ENCODE data around the gene TGFB2. TPM values are rescaled to one million over a fixed set of nuclear protein-coding genes. Genes with fewer than 3 reads are reported as not detected.

Gene TGFB2
- total and polyA plus RNA-seq, 2 donors (not counting 3 experiments of a cell fraction or from before 2014, with no cell fraction given): 21.2 to 43.5 TPM

DNA sequence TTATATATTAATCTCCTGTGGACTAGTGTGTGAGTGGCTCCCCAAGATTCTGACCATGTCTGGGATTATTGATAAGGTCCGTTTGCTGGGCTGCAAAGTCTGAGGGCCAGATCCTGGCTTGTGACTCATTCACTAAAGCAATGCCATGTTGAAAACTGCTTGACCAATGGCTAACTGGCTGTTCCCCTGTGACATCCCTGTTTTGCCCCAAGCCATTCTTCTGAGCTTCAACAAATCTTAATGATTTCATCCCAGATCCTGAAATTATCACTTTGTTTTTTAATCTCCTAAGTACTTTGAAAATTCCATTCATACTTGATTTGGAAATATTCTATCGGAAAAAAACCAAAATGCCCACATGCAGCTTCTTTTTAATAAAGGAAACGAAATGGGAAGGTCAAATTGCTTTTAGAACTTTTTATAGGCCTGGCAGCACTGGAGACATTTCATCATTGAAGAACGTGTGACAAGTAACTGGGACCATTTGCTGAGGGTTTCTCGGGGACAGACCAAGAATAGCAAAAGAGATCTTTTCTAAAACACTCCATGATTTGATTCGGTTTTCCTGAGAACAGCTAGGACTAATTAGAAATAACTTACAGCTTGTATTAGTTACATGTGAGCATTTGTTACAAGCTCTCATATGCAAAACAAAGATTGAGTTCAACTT, 121.3 kb downstream of the TGFB2 start:
- Histone ChIP-seq H3K4me2 (ENCODE audit: insufficient read depth, low read length) (no peak overlapping the region), H3K9me1 (replicated peaks; ENCODE audit: control insufficient read depth, extremely low read depth, insufficient read depth, low read length) (no peaks in the 10 kb centered on the region), H3K4me3 (replicated peaks in 1 of 3; ENCODE audit: insufficient read depth in 1 of 3, low read depth in 1 of 3, low read length in 3 of 3) (no peak overlapping the region), H3K4me1 (ENCODE audit: control insufficient read depth, extremely low read depth, insufficient read depth, low read length) (peaks cover 21% of the 10 kb centered on the region), H3K9ac (replicated peaks; ENCODE audit: extremely low read depth, insufficient read depth, low read length) (no peak overlapping the region), H3K79me2 (ENCODE audit: control insufficient read depth, insufficient read depth, low read length) (no peaks in the 10 kb centered on the region), H2AFZ (ENCODE audit: low read depth, low read length) (no peak overlapping the region), H3K27ac (ENCODE audit: insufficient read depth, low read depth, low read length) (no peak overlapping the region), H3K27me3 (ENCODE audit: control insufficient read depth in 2 of 2, insufficient read depth in 2 of 2, low read length in 2 of 2) (no peaks in the 10 kb centered on the region), H3K9me3 (replicated peaks; ENCODE audit: control insufficient read depth, insufficient read depth, low read length) (no peaks in the 10 kb centered on the region), H4K20me1 (replicated peaks; ENCODE audit: control insufficient read depth, extremely low read depth, insufficient read depth, low read length) (no peaks in the 10 kb centered on the region), H3K36me3 (ENCODE audit: control insufficient read depth in 2 of 2, extremely low read depth in 1 of 2, insufficient read depth in 2 of 2, low read length in 2 of 2) (no peaks in the 10 kb centered on the region)
- ChIA-PET CTCF (interaction anchor here (1.5 kb wide), 1 partner anchor 128 kb away, joined by 4 read pairs; no protein-coding TSS in a partner anchor), POLR2A (no interaction called here)
- FAIRE-seq (no peak), DNase-seq (ENCODE audit: low read depth, low spot score) (no peak)
- BruUV-seq (replicated peaks): no TSS peak
- no peak for TF ChIP-seq JUN (IDR thresholded peaks at IDR 0.05; ENCODE audit: borderline replicate concordance, insufficient read depth, insufficient read length, low read depth)
- TF ChIP-seq POLR2A (IDR thresholded peaks at IDR 0.05; ENCODE audit: low read depth, low read length): no peak
- TF ChIP-seq, protein P1, sequence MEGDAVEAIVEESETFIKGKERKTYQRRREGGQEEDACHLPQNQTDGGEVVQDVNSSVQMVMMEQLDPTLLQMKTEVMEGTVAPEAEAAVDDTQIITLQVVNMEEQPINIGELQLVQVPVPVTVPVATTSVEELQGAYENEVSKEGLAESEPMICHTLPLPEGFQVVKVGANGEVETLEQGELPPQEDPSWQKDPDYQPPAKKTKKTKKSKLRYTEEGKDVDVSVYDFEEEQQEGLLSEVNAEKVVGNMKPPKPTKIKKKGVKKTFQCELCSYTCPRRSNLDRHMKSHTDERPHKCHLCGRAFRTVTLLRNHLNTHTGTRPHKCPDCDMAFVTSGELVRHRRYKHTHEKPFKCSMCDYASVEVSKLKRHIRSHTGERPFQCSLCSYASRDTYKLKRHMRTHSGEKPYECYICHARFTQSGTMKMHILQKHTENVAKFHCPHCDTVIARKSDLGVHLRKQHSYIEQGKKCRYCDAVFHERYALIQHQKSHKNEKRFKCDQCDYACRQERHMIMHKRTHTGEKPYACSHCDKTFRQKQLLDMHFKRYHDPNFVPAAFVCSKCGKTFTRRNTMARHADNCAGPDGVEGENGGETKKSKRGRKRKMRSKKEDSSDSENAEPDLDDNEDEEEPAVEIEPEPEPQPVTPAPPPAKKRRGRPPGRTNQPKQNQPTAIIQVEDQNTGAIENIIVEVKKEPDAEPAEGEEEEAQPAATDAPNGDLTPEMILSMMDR (IDR thresholded peaks at IDR 0.05; ENCODE audit: extremely low read depth in 1 of 2, insufficient read depth in 1 of 2, low read depth in 1 of 2, low read length in 2 of 2): no peak
- no peak for TF ChIP-seq POLR2AphosphoS5 (IDR thresholded peaks at IDR 0.05; ENCODE audit: insufficient read depth, low read depth, low read length)
- no peak for TF ChIP-seq FOS (IDR thresholded peaks at IDR 0.05; ENCODE audit: borderline replicate concordance, insufficient read depth, low read length)
- no peak for TF ChIP-seq EZH2 (IDR thresholded peaks at IDR 0.05; ENCODE audit: borderline replicate concordance, low read depth, low read length, severe bottlenecking)
- no peak for TF ChIP-seq GATA2 (IDR thresholded peaks at IDR 0.05; ENCODE audit: insufficient read depth, insufficient read length, low read depth, low read length)
- no peak for TF ChIP-seq MYC (IDR thresholded peaks at IDR 0.05; ENCODE audit: low read depth, low read length)
- TF ChIP-seq, protein P2, sequence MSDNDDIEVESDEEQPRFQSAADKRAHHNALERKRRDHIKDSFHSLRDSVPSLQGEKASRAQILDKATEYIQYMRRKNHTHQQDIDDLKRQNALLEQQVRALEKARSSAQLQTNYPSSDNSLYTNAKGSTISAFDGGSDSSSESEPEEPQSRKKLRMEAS (IDR thresholded peaks at IDR 0.05; ENCODE audit: insufficient read depth, insufficient read length): no peak
- intact Hi-C loops (cut with micrococcal nuclease) (no loop called here), dilution Hi-C loops (cut with MboI; ENCODE audit: extremely low pct_ligation_motif_present, low sequenced_read_pairs) (no loop called here)
